Measurements from ENCODE around the gene NXNL1.
A peak's percentile ranks its signal among the peaks of the same experiment; 100 is the strongest.

Gene NXNL1

DNA sequence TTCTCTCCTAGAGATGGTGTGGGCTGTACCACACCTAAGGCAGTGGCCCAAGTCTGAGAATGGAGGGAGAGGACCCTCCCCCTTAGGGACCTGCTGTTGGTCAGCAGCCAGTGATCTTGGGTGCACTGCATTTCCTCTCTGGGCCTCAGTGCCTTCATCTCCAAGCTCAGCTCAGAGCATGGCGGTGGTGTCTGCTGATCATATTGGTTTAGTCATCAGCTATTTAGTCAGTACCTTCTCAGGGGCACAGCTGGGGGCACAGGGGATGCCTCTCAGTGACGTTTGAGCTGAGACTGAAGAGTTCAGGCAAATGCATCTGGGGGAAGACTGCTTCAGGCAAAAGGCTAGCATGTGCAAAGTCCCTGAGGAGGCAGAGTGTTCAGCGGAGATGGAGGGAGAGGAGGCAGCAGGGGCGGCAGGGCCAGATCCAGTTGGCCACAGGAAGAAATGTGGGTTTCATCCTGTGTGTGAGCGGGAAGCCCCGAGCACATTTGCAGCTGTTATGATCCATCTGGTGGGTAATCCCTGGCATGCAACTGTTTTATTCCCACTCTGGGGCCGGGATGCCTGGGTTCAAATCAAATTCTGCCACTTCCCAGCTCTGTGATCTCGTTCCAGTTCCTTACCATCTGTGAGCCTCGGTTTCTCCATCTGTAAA lies 35.0 kb upstream of the NXNL1 start:
- H3K4me1 ChIP-seq, result no peaks in the 10 kb centered on the region
- no peaks in the 10 kb centered on the region for H3K27me3 ChIP-seq
- TF ChIP-seq, protein P1, sequence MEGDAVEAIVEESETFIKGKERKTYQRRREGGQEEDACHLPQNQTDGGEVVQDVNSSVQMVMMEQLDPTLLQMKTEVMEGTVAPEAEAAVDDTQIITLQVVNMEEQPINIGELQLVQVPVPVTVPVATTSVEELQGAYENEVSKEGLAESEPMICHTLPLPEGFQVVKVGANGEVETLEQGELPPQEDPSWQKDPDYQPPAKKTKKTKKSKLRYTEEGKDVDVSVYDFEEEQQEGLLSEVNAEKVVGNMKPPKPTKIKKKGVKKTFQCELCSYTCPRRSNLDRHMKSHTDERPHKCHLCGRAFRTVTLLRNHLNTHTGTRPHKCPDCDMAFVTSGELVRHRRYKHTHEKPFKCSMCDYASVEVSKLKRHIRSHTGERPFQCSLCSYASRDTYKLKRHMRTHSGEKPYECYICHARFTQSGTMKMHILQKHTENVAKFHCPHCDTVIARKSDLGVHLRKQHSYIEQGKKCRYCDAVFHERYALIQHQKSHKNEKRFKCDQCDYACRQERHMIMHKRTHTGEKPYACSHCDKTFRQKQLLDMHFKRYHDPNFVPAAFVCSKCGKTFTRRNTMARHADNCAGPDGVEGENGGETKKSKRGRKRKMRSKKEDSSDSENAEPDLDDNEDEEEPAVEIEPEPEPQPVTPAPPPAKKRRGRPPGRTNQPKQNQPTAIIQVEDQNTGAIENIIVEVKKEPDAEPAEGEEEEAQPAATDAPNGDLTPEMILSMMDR (IDR thresholded peaks at IDR 0.05; ENCODE audit: low read depth, low read length), result no peak
- no peaks in the 10 kb centered on the region for H3K9me3 ChIP-seq
- no peaks in the 10 kb centered on the region for H3K36me3 ChIP-seq
- H3K4me3 ChIP-seq (ENCODE audit: low read depth, low read length), result no peak overlapping the region
- DNase-seq, result no peak

DNA sequence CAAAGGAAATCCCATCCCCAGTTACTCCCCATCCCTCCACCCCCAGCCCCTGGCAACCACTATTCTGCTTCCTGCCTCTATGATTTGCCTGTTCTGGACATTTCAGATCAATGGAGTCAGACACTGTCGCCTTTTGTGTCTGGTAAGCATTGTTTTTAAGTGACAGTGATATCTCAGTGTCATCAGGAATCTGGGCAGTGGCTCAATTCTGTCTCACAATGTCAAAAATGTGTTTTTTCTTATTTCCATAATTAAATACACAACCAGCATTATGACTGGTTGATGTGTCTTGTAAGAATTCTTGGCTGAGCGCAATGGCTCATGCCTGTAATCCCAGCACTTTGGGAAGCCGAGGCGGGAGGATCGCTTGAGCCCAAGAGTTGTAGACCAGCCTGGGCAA lies 30.6 kb upstream of the NXNL1 start:
- no peak overlapping the region for H3K4me3 ChIP-seq (ENCODE audit: low read depth, low read length)
- H3K27me3 ChIP-seq, result no peaks in the 10 kb centered on the region
- TF ChIP-seq, protein P1 (IDR thresholded peaks at IDR 0.05; ENCODE audit: low read depth, low read length), result no peak
- H3K36me3 ChIP-seq, result no peaks in the 10 kb centered on the region
- H3K9me3 ChIP-seq, result no peaks in the 10 kb centered on the region
- DNase-seq, result no peak
- no peaks in the 10 kb centered on the region for H3K4me1 ChIP-seq

DNA sequence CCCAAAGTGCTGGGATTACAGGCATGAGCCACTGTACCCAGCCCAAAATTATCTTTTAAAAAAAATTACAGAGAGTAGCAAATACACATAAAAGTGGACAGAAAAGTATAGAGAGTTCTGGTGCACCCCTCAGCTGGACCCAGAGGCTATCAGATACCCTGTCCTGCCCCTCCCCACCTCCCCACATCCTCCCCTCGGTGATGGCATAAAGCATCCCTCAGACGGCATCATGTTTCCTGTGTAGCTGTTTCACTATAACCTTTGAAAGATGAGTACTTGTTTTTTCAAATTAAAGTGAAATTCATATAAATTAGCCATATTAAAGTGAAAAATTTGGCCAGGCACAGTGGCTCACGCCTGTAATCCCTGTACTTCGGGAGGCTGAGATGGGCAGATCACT lies 29.7 kb upstream of the NXNL1 start:
- Histone ChIP-seq H3K36me3 (no peaks in the 10 kb centered on the region), H3K9me3 (no peaks in the 10 kb centered on the region), H3K4me1 (no peaks in the 10 kb centered on the region), H3K4me3 (ENCODE audit: low read depth, low read length) (no peak overlapping the region), H3K27me3 (no peaks in the 10 kb centered on the region)
- DNase-seq, result no peak
- TF ChIP-seq, protein P1 (IDR thresholded peaks at IDR 0.05; ENCODE audit: low read depth, low read length), result no peak

DNA sequence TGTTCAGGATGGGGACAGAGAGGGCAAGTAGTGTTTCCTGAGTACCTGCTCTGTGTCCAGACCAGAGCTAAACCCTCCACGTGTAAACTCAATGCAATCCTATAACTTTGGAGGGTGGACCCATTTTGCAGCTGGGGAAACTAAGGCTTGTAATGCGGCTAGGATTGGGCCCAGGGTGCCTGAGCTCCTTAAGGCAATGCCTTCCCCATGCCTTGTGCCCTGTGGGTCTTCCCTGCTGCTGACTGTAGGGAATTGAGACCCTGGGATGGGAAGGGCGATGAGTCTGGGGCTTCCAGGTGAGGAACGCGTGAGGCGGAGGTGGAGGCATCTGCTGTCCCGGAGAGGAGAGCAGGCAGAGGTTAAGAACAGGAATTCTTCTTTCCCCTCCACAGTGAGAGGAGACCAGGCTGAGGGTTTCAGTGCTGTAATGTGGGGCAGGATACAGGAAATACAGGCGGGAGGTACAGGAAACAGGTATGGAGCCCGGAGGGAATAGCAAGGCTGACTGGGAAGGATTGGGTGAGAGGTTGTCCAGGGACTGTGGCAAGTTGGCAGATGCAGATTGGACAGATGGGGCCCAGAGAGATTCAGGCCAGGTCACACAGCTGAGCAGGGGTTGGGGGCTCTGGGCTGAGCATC lies 28.8 kb upstream of the NXNL1 start:
- no peaks in the 10 kb centered on the region for H3K9me3 ChIP-seq
- no peak for DNase-seq
- TF ChIP-seq, protein P1 (IDR thresholded peaks at IDR 0.05; ENCODE audit: low read depth, low read length), result peak; percentile 16; the same call in 1 of the 2 replicates
- no peaks in the 10 kb centered on the region for H3K4me1 ChIP-seq
- H3K27me3 ChIP-seq, result no peaks in the 10 kb centered on the region
- no peaks in the 10 kb centered on the region for H3K36me3 ChIP-seq
- H3K4me3 ChIP-seq (ENCODE audit: low read depth, low read length), result no peak overlapping the region

DNA sequence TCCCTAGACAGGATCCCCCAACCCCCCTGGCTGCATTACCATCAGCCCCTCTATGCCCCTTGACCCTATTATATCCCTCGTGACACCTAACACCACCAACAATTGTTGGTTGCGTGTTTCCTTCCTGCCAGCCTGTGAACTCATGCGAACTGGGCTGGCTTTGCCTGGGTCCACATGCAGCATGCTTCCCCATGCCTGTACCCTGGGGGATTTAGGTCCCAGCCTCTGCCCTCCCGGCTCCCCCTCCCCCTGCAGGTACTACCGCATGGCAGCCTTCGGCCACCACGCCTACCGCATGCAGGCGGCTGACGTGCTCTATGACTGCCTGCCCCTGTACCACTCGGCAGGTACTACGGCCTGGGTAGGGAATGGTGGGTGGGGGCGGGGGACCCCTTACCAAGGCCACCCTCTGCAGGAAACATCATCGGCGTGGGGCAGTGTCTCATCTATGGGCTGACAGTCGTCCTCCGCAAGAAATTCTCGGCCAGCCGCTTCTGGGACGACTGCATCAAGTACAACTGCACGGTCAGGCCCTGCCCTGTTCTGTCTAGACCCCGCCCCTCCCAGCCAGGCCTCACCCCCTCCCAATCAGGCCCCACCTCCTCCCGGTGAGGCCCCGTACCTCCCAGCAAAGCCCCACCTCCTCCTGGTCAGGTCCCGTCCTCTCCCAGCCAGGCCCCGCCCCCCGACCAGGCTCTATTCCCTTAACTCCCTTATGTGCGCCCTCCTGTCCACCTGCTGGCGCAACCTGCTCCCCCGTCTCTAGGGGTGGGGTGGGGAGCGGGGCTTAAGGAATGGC lies 28.1 kb upstream of the NXNL1 start:
- TF ChIP-seq, protein P1 (IDR thresholded peaks at IDR 0.05; ENCODE audit: low read depth, low read length), result no peak; the same call in 1 of the 2 replicates
- peak; percentile 78 for DNase-seq
- H3K4me1 ChIP-seq, result no peaks in the 10 kb centered on the region
- H3K4me3 ChIP-seq (ENCODE audit: low read depth, low read length), result no peak overlapping the region
- H3K9me3 ChIP-seq, result no peaks in the 10 kb centered on the region
- no peaks in the 10 kb centered on the region for H3K27me3 ChIP-seq
- no peaks in the 10 kb centered on the region for H3K36me3 ChIP-seq

Data from BE2C (cell line).